Sigmoid colon (tissue), 7 donors: ENCODE data around the gene PABPC3. TPM values are rescaled to one million over a fixed set of nuclear protein-coding genes. Genes with fewer than 3 reads are reported as not detected.

Experiments used
- DNase-seq: peaks from one replicate; pipeline ENCODE4 v3.0.0-alpha.2; 2019
- H3K27ac ChIP-seq, 4 donors: fragments of 200-600 bp; sonication (generic); one replicate each; pipeline ENCODE4 v1.5.1; 2016 to 2019; ENCODE audit warnings: mild to moderate bottlenecking in 1 of 4
- H3K27me3 ChIP-seq, 3 donors: fragments of 200-600 bp; sonication (generic); one replicate each; pipeline ENCODE4 v1.5.1; 2019; ENCODE audit warnings: mild to moderate bottlenecking in 1 of 3
- H3K36me3 ChIP-seq, 4 donors: fragments of 200-600 bp; sonication (generic); one replicate each; pipeline ENCODE4 v1.5.1; 2016 to 2019
- H3K4me1 ChIP-seq, 4 donors: fragments of 200-600 bp; sonication (generic); one replicate each; pipeline ENCODE4 v1.5.1; 2017 to 2019
- H3K4me3 ChIP-seq, 4 donors: fragments of 200-600 bp; sonication (generic); one replicate each; pipeline ENCODE4 v1.5.1; 2017 to 2019; ENCODE audit warnings: mild to moderate bottlenecking in 2 of 4, moderate library complexity in 1 of 4
- H3K9me3 ChIP-seq, 4 donors: fragments of 200-600 bp in 3 of 4; sonication (generic) in 3 of 4; one replicate each; pipeline versions ENCODE4 v1.5.1 to v1.6.1; 2013 to 2019
- CTCF ChIP-seq, 4 experiments: fragments of 450-650 bp in 3 of 4; fragments of 200-600 bp in 1 of 4; IDR thresholded peaks; one replicate each; pipeline ENCODE4 v1.5.1; 2016 to 2019; ENCODE audit warnings: antibody characterized with exemption in 4 of 4, mild to moderate bottlenecking in 3 of 4, moderate library complexity in 2 of 4
- EP300 ChIP-seq, 4 donors: sonication (generic); formaldehyde crosslinking; IDR thresholded peaks; one replicate each; pipeline ENCODE4 v1.6.1; 2017; ENCODE audit warnings: antibody characterized with exemption in 4 of 4
- POLR2A ChIP-seq, 2 donors: fragments of 450-650 bp; IDR thresholded peaks; one replicate each; pipeline ENCODE4 v1.6.1; 2016; ENCODE audit warnings: antibody characterized with exemption in 2 of 2, mild to moderate bottlenecking in 2 of 2, moderate library complexity in 2 of 2
- POLR2AphosphoS5 ChIP-seq, 4 donors: sonication (generic); formaldehyde crosslinking; IDR thresholded peaks; one replicate each; pipeline ENCODE4 v1.6.1; 2017; ENCODE audit warnings: antibody characterized with exemption in 4 of 4
- WGBS, 2 donors: extraction: QIAGEN DNeasy Blood & Tissue Kit; methylation state at CpG; one replicate each; pipeline ENCODE4 v1.1.7; 2013; 5-methylcytosine and 5-hydroxymethylcytosine counted together
- intact Hi-C: fragments of 100-400 bp; cut with DNase I; formaldehyde crosslinking; loops from one replicate; pipeline ENCODE4 v1.15.1; 2023
- polyA plus RNA-seq, 3 donors: library from polyadenylated mRNA; stranded (reverse); fragments of 200-250 nt; gene quantifications; one replicate each; pipeline ENCODE4 v1.2.3, GENCODE V29; 2013
- small RNA-seq, 3 donors: library from RNA; depleted of rRNA; stranded (forward); fragments of <200 nt; gene quantifications; one replicate each; pipeline ENCODE3, GENCODE V24; 2016
- total RNA-seq, 4 donors: library from RNA; depleted of rRNA; stranded (reverse); fragments of >200 nt; gene quantifications; one replicate each; pipeline ENCODE4 v1.1.0, GENCODE V29; 2016
- donor health status: healthy with polysubstance abuse.
- donor health status: Bipolar disorder and iron deficiency.
- donor health status: healthy.

Gene PABPC3
- total and polyA plus RNA-seq, 7 donors = under 0.01 to 0.16 (median 0.10) TPM; not detected in 4

GRCh38 chr13:25147638-25148401, 51.9 kb downstream of the PABPC3 start:
- no peak overlapping the region for H3K27ac ChIP-seq
- intact Hi-C loops = no loop called here
- no peak overlapping the region for H3K4me3 ChIP-seq
- H3K4me1 ChIP-seq = no peaks in the 10 kb centered on the region
- DNase-seq = no peak
- H3K27me3 ChIP-seq = no peaks in the 10 kb centered on the region
- H3K9me3 ChIP-seq = no peaks in the 10 kb centered on the region
- H3K36me3 ChIP-seq = no peaks in the 10 kb centered on the region
- 69 to 75% methylated on average over 4 of the region's 4 CpGs for WGBS, 2 donors
- TF ChIP-seq POLR2AphosphoS5 (IDR thresholded peaks at IDR 0.05) (no peak), CTCF (IDR thresholded peaks at IDR 0.05) (no peak), POLR2A (IDR thresholded peaks at IDR 0.05) (no peak), EP300 (IDR thresholded peaks at IDR 0.05) (no peak)

- no peaks in the 10 kb centered on the region for H3K4me1 ChIP-seq
- H3K4me3 ChIP-seq = no peak overlapping the region
- H3K27ac ChIP-seq = no peak overlapping the region
- DNase-seq = no peak
- intact Hi-C loops = no loop called here
- H3K9me3 ChIP-seq = no peaks in the 10 kb centered on the region
- no peaks in the 10 kb centered on the region for H3K36me3 ChIP-seq
- TF ChIP-seq POLR2AphosphoS5 (IDR thresholded peaks at IDR 0.05) (no peak), CTCF (IDR thresholded peaks at IDR 0.05) (no peak), POLR2A (IDR thresholded peaks at IDR 0.05) (no peak), EP300 (IDR thresholded peaks at IDR 0.05) (no peak)
- WGBS, 2 donors = 89 to 93% methylated on average over 5 of the region's 5 CpGs
- H3K27me3 ChIP-seq = no peaks in the 10 kb centered on the region
These were observed 52.5 kb downstream of the PABPC3 start for GRCh38 chr13:25148402-25148771.

Small RNA genes within 50 kb of the gene (small RNA-seq; reads per million reads assigned to genes)
- 0 reads per million in 3 donors for gene AL359757.2

Other genes starting within 250 kb of the PABPC3 start
- gene AMER2, start 76.2 kb downstream of the PABPC3 start, total RNA-seq = 1 to 10 TPM in 3 of 4 donors, under 1 TPM in 1; 0.49 to 2.4 (median 1.3) TPM
- under 1 TPM in 1 of 3 donors, not detected in 2; 0.09 TPM for gene AMER2, start 76.2 kb downstream of the PABPC3 start, polyA plus RNA-seq
- 10 to 100 TPM; 21.6 to 33.1 (median 29.9) TPM for gene MTMR6, start 191.4 kb downstream of the PABPC3 start, total RNA-seq
- gene MTMR6, start 191.4 kb downstream of the PABPC3 start, polyA plus RNA-seq = 10 to 100 TPM in 2 of 3 donors, 1 to 10 TPM in 1; 8.9 to 10.4 (median 10.2) TPM
- 10 to 100 TPM; 30.3 to 50.3 (median 34.1) TPM for gene NUP58, start 205.5 kb downstream of the PABPC3 start, total RNA-seq
- gene NUP58, start 205.5 kb downstream of the PABPC3 start, polyA plus RNA-seq = 10 to 100 TPM; 10.2 to 17.6 (median 13.0) TPM